Glutamatergic neuron (in vitro differentiated cells): ENCODE results near the gene FTCD. TPM values are rescaled to one million over a fixed set of nuclear protein-coding genes. Genes with fewer than 3 reads are reported as not detected.
A peak's percentile ranks its signal among the peaks of the same experiment; 100 is the strongest.

Source experiments
- DNase-seq: peaks from one replicate; pipeline ENCODE4 v3.0.0; 2022
- H3K27ac Mint-ChIP-seq: one replicate; pipeline ENCODE4 v1.8.0; 2020; ENCODE audit warnings: mild to moderate bottlenecking, mixed read lengths, inconsistent platforms; ENCODE audit not compliant: unreplicated experiment
- H3K27me3 Mint-ChIP-seq: one replicate; pipeline ENCODE4 v1.8.0; 2020; ENCODE audit warnings: mild to moderate bottlenecking, moderate library complexity, mixed read lengths, inconsistent platforms; ENCODE audit not compliant: unreplicated experiment
- H3K36me3 Mint-ChIP-seq: one replicate; pipeline ENCODE4 v1.8.0; 2020; ENCODE audit warnings: mild to moderate bottlenecking, mixed read lengths, inconsistent platforms; ENCODE audit not compliant: unreplicated experiment
- H3K4me1 Mint-ChIP-seq: one replicate; pipeline ENCODE4 v1.8.0; 2020; ENCODE audit warnings: mild to moderate bottlenecking, low read depth, mixed read lengths, inconsistent platforms; ENCODE audit not compliant: unreplicated experiment
- H3K4me3 Mint-ChIP-seq: one replicate; pipeline ENCODE4 v1.8.0; 2020; ENCODE audit warnings: mild to moderate bottlenecking, mixed read lengths, inconsistent platforms; ENCODE audit not compliant: unreplicated experiment
- H3K9me3 Mint-ChIP-seq: one replicate; pipeline ENCODE4 v1.8.0; 2020; ENCODE audit warnings: mild to moderate bottlenecking, moderate library complexity, mixed read lengths, inconsistent platforms; ENCODE audit not compliant: unreplicated experiment
- CTCF ChIP-seq: fragments of 200-600 bp; sonication (generic); IDR thresholded peaks from one replicate; pipeline ENCODE4 v1.5.0; 2021; ENCODE audit not compliant: partially characterized antibody, unreplicated experiment
- total RNA-seq: library from RNA; stranded (reverse); fragmentation: NEBNext Ultra II Directional; extraction: Animal tissue kit (Norgen Biotek cat#: 25700); gene quantifications from one replicate; pipeline ENCODE4 v1.2.1, GENCODE V29; 2021; ENCODE audit not compliant: unreplicated experiment

The FTCD gene
- total RNA-seq, 1 donor from 2014 or later, result 13.4 TPM

GRCh38 chr21:46193829-46194373 lies 38.5 kb upstream of the FTCD start:
- H3K36me3 Mint-ChIP-seq, result peaks cover 6% of the 10 kb centered on the region
- H3K27me3 Mint-ChIP-seq, result peaks cover 35% of the 10 kb centered on the region
- H3K4me3 Mint-ChIP-seq, result no peak overlapping the region
- no peak for TF ChIP-seq CTCF
- peak overlapping the region; percentile 90 for H3K27ac Mint-ChIP-seq
- DNase-seq, result no peak
- peaks cover 42% of the 10 kb centered on the region for H3K4me1 Mint-ChIP-seq
- H3K9me3 Mint-ChIP-seq, result peaks cover 14% of the 10 kb centered on the region

GRCh38 chr21:46191686-46192575 lies 36.6 kb upstream of the FTCD start:
- peak overlapping the region; percentile 68 for H3K27ac Mint-ChIP-seq
- peaks cover 18% of the 10 kb centered on the region for H3K9me3 Mint-ChIP-seq
- H3K4me1 Mint-ChIP-seq, result peaks cover 51% of the 10 kb centered on the region
- no peak for TF ChIP-seq CTCF
- H3K27me3 Mint-ChIP-seq, result peaks cover 41% of the 10 kb centered on the region
- H3K4me3 Mint-ChIP-seq, result no peak overlapping the region
- H3K36me3 Mint-ChIP-seq, result peaks cover 3% of the 10 kb centered on the region
- no peak for DNase-seq

- Mint-ChIP-seq H3K4me3 (no peak overlapping the region), H3K4me1 (peaks cover 48% of the 10 kb centered on the region), H3K36me3 (peaks cover 3% of the 10 kb centered on the region), H3K27me3 (peaks cover 38% of the 10 kb centered on the region), H3K27ac (peak overlapping the region; percentile 80), H3K9me3 (peaks cover 18% of the 10 kb centered on the region)
- no peak for TF ChIP-seq CTCF
- no peak for DNase-seq
Measured at GRCh38 chr21:46191257-46191685, 35.9 kb upstream of the FTCD start.

- Mint-ChIP-seq H3K4me3 (peak overlapping the region; percentile 20), H3K36me3 (peaks cover 3% of the 10 kb centered on the region), H3K4me1 (peaks cover 48% of the 10 kb centered on the region), H3K27me3 (peaks cover 38% of the 10 kb centered on the region), H3K27ac (peak overlapping the region; percentile 80), H3K9me3 (peaks cover 18% of the 10 kb centered on the region)
- no peak for TF ChIP-seq CTCF
- DNase-seq, result no peak
Measured at GRCh38 chr21:46190491-46191131, 35.2 kb upstream of the FTCD start.
